Left lobe of liver (tissue), 2 donors: Measurements from ENCODE around the gene DYSF. TPM values are rescaled to one million over a fixed set of nuclear protein-coding genes. Genes with fewer than 3 reads are reported as not detected.
"Not testable (repeated sequence)": the region's sequence is repeated elsewhere in the genome, so short reads cannot be mapped to it uniquely, and the experiment has no call there.

Source experiments
- ATAC-seq: fragments of 200-7000 bp; cut with Tn5 transposase; one replicate; pipeline ENCODE4 v1.9.1; 2020; ENCODE audit warnings: mild to moderate bottlenecking, moderate library complexity
- DNase-seq: peaks from one replicate; pipeline ENCODE4 v3.0.0-alpha.2; 2020; ENCODE audit warnings: low spot score
- total RNA-seq: library from RNA; stranded (reverse); gene quantifications from one replicate; pipeline ENCODE4 v1.2.1, GENCODE V29; 2021
- donor health status: DM: no; HTN: no; CAD: no; lungs with moderate emphysema.
- donor health status: DM: no; HTN: yes; CAD: no.

The DYSF gene
- total RNA-seq, 1 donor from 2014 or later = 30.0 TPM

DNA sequence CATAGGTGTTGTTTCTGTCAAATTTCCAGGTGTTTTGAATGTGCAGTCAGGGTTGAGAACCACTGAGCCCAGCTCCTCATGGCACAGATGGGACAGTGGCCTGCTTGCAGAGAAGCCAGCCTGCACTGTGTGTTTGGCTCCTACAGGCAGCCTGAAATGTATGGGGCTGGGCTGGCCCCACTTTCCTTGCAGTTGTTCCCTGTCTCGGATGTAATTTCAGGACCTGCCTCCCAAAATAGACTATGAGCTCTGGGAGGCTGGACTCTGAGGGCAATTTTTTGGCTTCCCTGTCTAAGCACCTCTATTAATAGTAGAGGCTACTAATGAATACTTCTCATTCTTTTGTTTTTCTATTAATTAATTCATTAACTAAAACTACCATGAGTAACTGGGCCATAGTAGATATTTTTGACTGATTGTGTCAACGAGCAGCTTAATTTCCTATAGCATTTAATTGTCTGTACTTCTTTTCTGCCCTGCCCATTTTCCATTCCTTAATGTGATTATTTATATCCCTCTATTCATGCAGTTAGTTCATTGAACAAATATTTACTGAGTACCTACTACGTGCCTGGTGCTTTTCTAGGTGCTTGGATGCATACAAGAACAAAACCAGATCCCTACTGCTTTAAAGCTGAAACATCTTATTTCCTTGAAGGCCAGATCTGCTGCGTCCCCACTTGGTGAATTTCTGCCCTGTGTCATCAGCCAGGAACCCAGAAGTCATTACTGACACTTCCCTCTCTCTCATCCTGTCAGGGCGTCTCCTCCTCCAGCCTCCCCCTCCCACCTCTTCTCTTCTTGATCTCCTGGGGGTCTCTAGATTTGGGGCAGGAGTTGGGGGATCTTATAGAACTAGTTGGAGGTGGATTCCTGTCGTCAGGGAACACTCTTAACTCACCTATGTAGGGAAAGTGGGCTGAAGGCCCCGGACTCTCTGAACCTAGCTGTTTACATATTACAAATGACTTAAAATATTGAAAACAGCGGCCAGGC is 16.3 kb downstream of the DYSF start:
- no peak for DNase-seq
- ATAC-seq = no peak

GRCh38 chr2:71471276-71471675 is 17.9 kb downstream of the DYSF start:
- ATAC-seq (no peak), DNase-seq (no peak)

GRCh38 chr2:71472019-71472418 is 18.7 kb downstream of the DYSF start:
- no peak for ATAC-seq
- DNase-seq = no peak

GRCh38 chr2:71473346-71474031 is 20.1 kb downstream of the DYSF start:
- DNase-seq (no peak), ATAC-seq (no peak)

DNA sequence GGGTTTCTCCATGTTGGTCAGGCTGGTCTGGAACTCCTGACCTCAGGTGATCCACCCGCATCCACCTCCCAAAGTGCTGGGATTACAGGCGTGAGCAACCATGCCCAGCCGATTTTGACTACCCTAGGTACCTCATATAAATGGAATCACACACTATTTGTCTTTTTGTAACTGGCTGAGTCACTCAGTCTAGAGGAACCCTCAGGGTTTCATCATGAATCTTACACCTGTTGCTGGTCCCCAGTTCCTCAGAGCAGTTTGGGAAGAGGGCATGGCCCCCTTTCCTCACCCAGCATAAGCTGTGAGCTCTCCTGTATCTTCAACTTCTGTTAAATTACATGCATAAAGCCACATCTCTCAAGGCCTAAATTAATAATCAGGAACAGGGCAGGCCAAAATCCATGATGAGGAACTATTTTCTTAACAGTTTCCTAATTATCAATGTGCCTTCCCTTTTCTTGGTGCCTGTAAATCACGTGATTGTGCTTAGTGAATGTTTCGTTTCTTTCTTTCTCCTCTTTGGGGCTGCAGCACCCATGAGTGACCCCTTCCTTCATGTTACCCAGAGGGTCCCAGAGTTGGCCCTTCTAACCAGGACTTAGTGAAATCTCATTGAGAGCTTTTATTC is 20.9 kb downstream of the DYSF start:
- DNase-seq (no peak), ATAC-seq (peak; percentile 13)

DNA sequence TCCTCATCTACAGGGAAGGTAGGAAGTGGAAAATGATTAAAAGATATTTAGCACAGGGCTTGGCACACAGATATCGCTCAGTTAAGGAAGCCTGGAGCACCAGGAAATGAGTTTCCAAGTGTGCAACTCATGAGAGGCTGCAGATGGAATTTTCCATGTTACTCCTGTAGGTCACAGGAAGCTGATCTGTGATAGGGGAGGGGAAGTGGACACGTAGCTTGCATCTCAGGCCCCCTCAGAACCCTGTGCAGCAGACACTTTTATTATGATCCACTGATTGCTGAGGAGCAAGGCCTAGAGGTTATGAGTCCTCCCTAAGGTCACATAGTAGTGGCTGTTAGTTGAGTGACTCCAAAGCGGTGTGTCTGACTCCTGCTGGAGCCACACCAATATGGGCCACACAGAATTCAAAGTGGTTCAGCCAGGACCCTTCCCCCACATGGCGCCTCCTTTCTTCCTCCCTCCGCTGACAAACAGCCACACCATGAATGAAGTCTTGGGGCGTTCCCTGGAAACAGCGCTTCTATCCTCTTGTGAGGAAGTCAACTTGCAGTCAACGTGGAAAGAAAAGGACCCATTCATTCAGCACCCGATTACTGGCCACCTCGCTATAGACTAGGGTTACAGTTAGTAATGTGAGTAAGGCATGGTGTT is 21.5 kb downstream of the DYSF start:
- ATAC-seq = peak; percentile 67

GRCh38 chr2:71476495-71476894 is 23.1 kb downstream of the DYSF start:
- no peak for ATAC-seq
- DNase-seq = no peak

More for the DNA sequence above, 21.5 kb downstream of the DYSF start:
- DNase-seq = no peak

- DNase-seq (no peak), ATAC-seq (peak; percentile 59)
These were observed 23.9 kb downstream of the DYSF start for GRCh38 chr2:71477231-71477691.

GRCh38 chr2:71478806-71479205 is 25.4 kb downstream of the DYSF start:
- ATAC-seq (no peak), DNase-seq (no peak)

GRCh38 chr2:71479261-71479660 is 25.9 kb downstream of the DYSF start:
- ATAC-seq (no peak), DNase-seq (no peak)

DNA sequence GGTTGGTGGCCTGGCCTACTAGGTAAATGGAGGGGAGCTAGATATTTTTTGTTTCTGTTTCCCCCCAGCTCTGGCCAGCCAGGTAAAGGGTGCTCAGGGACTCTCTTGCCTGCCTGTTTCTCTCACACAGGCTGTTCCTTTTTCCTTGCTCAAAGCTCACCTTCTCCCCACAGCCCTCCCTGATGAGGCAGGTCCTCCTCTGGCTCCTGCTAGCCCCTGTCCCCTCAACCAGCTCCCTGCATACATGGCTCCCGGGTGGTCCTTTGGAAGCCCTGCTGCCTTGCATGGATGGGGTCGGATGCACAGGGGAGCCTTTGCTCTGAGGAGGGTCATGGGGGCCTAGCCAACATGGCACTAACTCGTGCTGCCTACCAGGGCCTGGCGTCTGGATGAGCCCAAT is 27.8 kb downstream of the DYSF start:
- ATAC-seq = no peak
- no peak for DNase-seq

GRCh38 chr2:71482055-71482454 is 28.7 kb downstream of the DYSF start:
- no peak for DNase-seq
- no peak for ATAC-seq

DNA sequence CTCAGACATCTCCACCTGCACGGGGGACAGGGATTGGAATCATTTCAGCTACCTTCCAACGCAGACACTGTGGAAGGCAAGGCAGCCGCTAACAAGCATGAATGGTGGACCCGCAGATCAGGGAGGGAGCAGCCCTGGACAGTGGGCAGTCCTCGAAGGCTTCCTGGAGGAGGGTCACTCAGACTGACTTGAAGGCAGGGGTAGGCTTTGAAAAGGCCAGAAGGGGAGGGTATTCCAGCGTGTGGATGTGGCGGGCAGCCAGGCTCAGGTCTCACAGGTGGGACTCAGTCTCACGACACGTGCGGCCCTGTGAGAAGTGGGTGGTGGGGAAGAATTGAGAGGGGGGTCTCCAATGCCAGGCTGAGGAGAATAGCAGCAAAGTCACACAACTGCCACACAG is 29.9 kb downstream of the DYSF start:
- DNase-seq (no peak), ATAC-seq (no peak)

DNA sequence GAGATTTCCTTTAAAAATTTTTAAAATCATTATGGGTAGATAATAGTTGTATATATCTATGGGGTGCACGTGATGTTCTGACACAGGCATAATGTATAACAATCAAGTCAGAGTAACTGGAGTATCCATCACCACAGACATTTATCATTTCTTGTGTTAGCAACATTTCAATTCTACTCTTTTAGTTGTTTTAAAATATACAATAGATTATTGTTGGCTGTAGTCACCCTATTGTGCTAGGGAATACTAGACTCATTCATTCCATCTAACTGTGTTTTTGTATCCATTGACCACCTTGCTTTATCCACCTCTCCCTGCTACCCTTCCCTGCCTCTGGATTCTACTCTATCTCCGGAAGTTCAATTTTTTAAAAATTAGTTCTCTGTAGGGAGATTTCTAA is 31.0 kb downstream of the DYSF start:
- DNase-seq = no peak
- no peak for ATAC-seq

DNA sequence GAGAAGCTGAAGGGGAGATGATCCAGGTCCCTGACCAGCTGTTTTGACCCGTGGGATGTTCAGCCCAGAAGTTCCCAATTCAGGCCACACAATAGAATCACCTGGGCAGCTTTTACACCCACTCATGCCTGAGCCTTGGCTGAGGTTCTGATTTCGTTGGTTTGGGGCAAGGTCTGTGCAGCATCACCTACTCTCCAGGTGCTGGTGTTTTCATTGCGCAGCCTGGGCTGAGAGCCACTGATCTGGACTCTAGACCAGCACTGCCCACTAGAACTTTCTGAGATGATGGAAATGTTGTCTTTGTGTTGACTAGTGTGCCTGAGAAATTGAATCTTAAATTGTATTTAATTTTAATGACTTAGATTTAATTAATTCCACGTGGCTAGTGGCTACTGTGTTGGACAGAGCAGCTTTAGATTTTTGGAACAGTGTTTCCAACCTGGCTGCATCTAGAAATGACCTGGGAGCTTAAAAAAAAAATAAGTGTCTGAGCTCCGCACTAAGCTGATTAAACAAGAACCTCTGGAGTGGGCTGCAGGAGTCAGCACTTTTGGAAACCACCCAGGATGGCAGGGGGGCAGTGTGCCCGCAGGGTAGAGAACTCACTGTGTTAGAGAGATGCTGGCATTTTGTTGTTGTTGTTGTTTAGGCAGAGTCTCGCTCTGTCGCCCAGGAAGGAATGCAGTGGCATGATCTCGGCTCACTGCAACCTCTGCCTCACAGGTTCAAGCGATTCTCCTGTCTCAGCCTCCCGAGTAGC is 33.7 kb downstream of the DYSF start:
- DNase-seq (no peak), ATAC-seq (no peak)

- ATAC-seq, DNase-seq: not testable (repeated sequence)
These were observed 38.2 kb downstream of the DYSF start for GRCh38 chr2:71491551-71491950.

DNA sequence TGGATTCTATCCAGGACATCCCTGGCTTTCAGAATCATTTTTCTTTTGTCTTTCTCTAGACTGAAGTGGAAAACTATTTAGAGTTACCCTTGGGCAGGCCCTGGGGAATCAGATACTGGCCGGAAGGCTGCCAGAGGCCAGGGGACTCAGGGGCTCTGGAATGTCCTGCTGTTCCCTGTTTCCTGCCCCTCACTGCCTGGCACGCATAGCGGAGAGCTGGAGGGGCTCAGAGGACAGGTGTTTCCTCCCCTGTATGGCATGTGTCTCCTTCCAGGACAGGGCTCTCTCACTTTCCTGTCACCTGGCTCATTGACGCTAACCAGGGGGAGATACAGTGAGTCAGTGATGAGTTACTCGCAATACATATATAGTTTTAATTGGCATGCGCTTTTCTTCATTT is 38.8 kb downstream of the DYSF start:
- ATAC-seq = no peak
- DNase-seq = no peak

- no peak for DNase-seq
- ATAC-seq = no peak
These were observed 40.7 kb downstream of the DYSF start for GRCh38 chr2:71494091-71494490.

GRCh38 chr2:71494523-71495155 is 41.3 kb downstream of the DYSF start:
- ATAC-seq (peak; percentile 34), DNase-seq (no peak)
